ENCODE measurements around the gene DPP7.

The DPP7 gene

GRCh38 chr9:137086531-137087408, 27.8 kb downstream of the DPP7 start, which contains the start of gene MAN1B1:
Gene MAN1B1, plus strand, starts transcription at chr9:137086985. Its CDS starts 15 bp downstream, at chr9:137087000.
- DNase-seq: peak; percentile 91 to 97

- no peak for DNase-seq
Measured at GRCh38 chr9:137085920-137086530, 28.5 kb downstream of the DPP7 start.

GRCh38 chr9:137084526-137084925, 30.0 kb downstream of the DPP7 start:
- no peak for DNase-seq

GRCh38 chr9:137083394-137084004, 31.0 kb downstream of the DPP7 start:
- peak in 1 of 2 experiments; percentile 37 for DNase-seq

- DNase-seq: no peak
Measured at GRCh38 chr9:137082925-137083290, 31.6 kb downstream of the DPP7 start.

- DNase-seq: no peak
Measured at GRCh38 chr9:137082222-137082924, 32.2 kb downstream of the DPP7 start.

- DNase-seq: no peak
Measured at GRCh38 chr9:137080260-137081122, 34.0 kb downstream of the DPP7 start.

- DNase-seq: no peak
Measured at GRCh38 chr9:137079401-137079787, 35.1 kb downstream of the DPP7 start.

GRCh38 chr9:137078701-137079400, 35.7 kb downstream of the DPP7 start:
- no peak for DNase-seq

GRCh38 chr9:137077758-137078693, 36.5 kb downstream of the DPP7 start:
- DNase-seq: no peak

- DNase-seq: peak in 1 of 2 experiments; percentile 21
Measured at GRCh38 chr9:137077010-137077747, 37.4 kb downstream of the DPP7 start, which contains the start of gene UAP1L1. Gene UAP1L1, plus strand, starts transcription at chr9:137077517. Its CDS starts 16 bp downstream, at chr9:137077533.

- DNase-seq: no peak
Measured at GRCh38 chr9:137076636-137077009, 37.9 kb downstream of the DPP7 start.

- no peak for DNase-seq
Measured at GRCh38 chr9:137075275-137075775, 39.2 kb downstream of the DPP7 start.

GRCh38 chr9:137074657-137075274, 39.8 kb downstream of the DPP7 start:
- DNase-seq: no peak

- DNase-seq: no peak
Measured at GRCh38 chr9:137073992-137074399, 40.5 kb downstream of the DPP7 start.

- DNase-seq: no peak
Measured at GRCh38 chr9:137071282-137071681, 43.3 kb downstream of the DPP7 start.

- no peak for DNase-seq
Measured at GRCh38 chr9:137070906-137071275, 43.6 kb downstream of the DPP7 start.

- DNase-seq: peak; percentile 58 to 88
Measured at GRCh38 chr9:137070201-137070905, 44.2 kb downstream of the DPP7 start, which contains the start of gene SAPCD2. Gene SAPCD2, minus strand, starts transcription at chr9:137070557. Its CDS starts 97 bp downstream, at chr9:137070460.

All from NCI-H446 (cell line).